ENCODE data around the gene GFY.
"Not testable (repeated sequence)": the region's sequence is repeated elsewhere in the genome, so short reads cannot be mapped to it uniquely, and the experiment has no call there.

GFY gene

GRCh38 chr19:49469828-49470614, 44.8 kb downstream of the GFY start:
- Histone ChIP-seq H3K36me3 (ENCODE audit: control insufficient read depth in 2 of 2, insufficient read depth in 2 of 2, low read length in 2 of 2) (no peaks in the 10 kb centered on the region), H3K4me1 (ENCODE audit: control insufficient read depth, insufficient read depth, low read length) (peaks cover 17% of the 10 kb centered on the region), H3K27me3 (ENCODE audit: control insufficient read depth in 1 of 2, insufficient read depth in 2 of 2, low read length in 2 of 2) (no peaks in the 10 kb centered on the region), H3K9ac (ENCODE audit: low read length in 2 of 2) (no peak overlapping the region), H3K9me3 (ENCODE audit: control insufficient read depth in 2 of 2, low read length in 2 of 2) (no peaks in the 10 kb centered on the region), H3K27ac (ENCODE audit: low read length) (no peak overlapping the region), H3K4me3 (ENCODE audit: low read length in 2 of 2) (no peak overlapping the region)

DNA sequence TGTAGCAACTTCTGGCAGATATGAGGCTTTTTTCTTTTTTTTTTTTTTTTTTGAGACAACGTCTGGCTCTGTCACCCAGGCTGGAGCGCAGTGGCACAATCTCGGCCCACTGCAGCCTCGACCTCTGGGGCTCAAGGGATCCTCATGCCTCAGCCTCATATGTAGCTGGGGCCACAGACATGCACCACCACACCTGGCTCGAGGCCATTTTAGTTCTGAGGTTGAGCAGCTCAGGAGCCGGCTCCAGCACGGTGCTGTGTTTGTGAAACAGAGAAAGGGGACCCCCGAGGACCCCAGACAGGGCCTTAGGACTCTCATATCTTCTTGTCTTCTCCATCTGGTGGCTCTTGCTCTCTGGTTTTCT, 45.4 kb downstream of the GFY start:
- no peak overlapping the region for H3K4me3 ChIP-seq (ENCODE audit: low read length in 2 of 2)
- H3K36me3 ChIP-seq (ENCODE audit: control insufficient read depth in 2 of 2, insufficient read depth in 2 of 2, low read length in 2 of 2) = no peaks in the 10 kb centered on the region
- H3K9ac ChIP-seq (ENCODE audit: low read length in 2 of 2) = no peak overlapping the region
- H3K9me3 ChIP-seq (ENCODE audit: control insufficient read depth in 2 of 2, low read length in 2 of 2) = no peaks in the 10 kb centered on the region
- no peaks in the 10 kb centered on the region for H3K27me3 ChIP-seq (ENCODE audit: control insufficient read depth in 1 of 2, insufficient read depth in 2 of 2, low read length in 2 of 2)
- no peak overlapping the region for H3K27ac ChIP-seq (ENCODE audit: low read length)
- peaks cover 17% of the 10 kb centered on the region for H3K4me1 ChIP-seq (ENCODE audit: control insufficient read depth, insufficient read depth, low read length)

DNA sequence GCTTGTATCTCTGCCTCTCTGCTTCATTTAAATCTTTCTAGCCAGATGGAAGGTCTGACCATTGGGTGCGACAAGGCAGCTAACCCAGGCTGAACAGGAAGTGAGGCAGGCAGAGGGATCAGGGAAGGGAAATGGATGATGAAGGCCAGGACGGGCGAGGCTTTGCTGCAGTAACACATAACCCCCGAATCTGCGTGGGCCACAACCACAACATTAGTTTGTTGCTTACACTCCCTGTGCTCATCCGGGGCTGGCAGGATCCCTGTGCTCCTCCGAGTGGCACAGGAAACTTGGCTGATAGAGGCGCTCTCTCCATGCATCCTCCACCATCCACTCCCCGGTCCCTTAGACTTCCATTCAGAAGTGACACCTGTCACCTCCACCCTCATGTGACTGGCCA, 47.7 kb downstream of the GFY start:
- no peaks in the 10 kb centered on the region for H3K36me3 ChIP-seq (ENCODE audit: control insufficient read depth in 2 of 2, insufficient read depth in 2 of 2, low read length in 2 of 2)
- H3K9ac ChIP-seq (ENCODE audit: low read length in 2 of 2) = no peak overlapping the region
- no peak overlapping the region for H3K27ac ChIP-seq (ENCODE audit: low read length)
- H3K4me1 ChIP-seq (ENCODE audit: control insufficient read depth, insufficient read depth, low read length) = peaks cover 26% of the 10 kb centered on the region
- no peak overlapping the region for H3K4me3 ChIP-seq (ENCODE audit: low read length in 2 of 2)
- no peaks in the 10 kb centered on the region for H3K9me3 ChIP-seq (ENCODE audit: control insufficient read depth in 2 of 2, low read length in 2 of 2)
- no peaks in the 10 kb centered on the region for H3K27me3 ChIP-seq (ENCODE audit: control insufficient read depth in 1 of 2, insufficient read depth in 2 of 2, low read length in 2 of 2)

- H3K4me1 ChIP-seq (ENCODE audit: control insufficient read depth, insufficient read depth, low read length) = peaks cover 28% of the 10 kb centered on the region
- not testable (repeated sequence) for H3K9me3 ChIP-seq (ENCODE audit: control insufficient read depth in 2 of 2, low read length in 2 of 2)
- H3K9ac ChIP-seq (ENCODE audit: low read length in 2 of 2) = peak overlapping the region; percentile 83 to 84
These were observed 48.3 kb downstream of the GFY start for GRCh38 chr19:49473501-49473867.

DNA sequence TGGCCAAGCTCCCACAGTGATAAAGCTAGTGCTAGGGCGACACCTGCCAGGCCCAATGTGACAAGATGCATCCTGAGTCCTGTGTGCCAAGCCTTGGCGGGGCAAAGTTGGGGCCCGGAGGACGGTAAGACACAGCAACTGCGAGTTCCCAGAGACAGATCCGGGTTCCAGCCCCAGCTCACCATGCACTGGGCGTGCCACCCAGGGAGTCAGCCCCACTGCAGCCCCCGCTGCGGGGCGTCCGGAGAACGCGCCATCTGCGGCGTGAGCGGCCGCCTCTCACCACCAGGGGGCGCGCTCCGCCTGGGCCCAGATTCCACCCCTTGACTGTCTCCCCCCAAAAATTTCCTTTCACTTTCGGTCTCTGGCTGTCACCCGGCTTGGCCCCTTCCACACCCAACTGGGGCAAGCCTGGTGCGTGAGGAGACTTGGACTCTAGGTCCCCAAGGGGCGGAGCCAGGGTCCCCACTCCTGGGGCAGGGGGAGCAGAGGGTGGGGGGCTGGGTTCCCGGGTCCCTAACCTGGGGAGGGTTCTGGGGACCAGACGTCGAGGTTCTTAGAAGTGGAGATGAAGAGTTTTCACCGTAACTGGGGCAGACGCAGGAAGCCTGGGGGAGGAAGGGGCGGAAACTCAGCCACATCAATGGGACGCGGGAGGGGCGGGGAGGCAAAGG, 48.8 kb downstream of the GFY start, which contains the start of gene FLT3LG:
TSS of gene FLT3LG (plus strand) at position 348 of the 674 bp plus-strand sequence. CDS start 425 bp downstream, outside the sequence.
- Histone ChIP-seq H3K9me3 (ENCODE audit: control insufficient read depth in 2 of 2, low read length in 2 of 2) (no peaks in the 10 kb centered on the region), H3K9ac (ENCODE audit: low read length in 2 of 2) (peak within 1 kb of the TSS; percentile 83 to 84), H3K4me1 (ENCODE audit: control insufficient read depth, insufficient read depth, low read length) (peaks cover 26% of the 10 kb centered on the region), H3K4me3 (ENCODE audit: low read length in 2 of 2) (peak within 1 kb of the TSS; percentile 78 to 81), H3K27me3 (ENCODE audit: control insufficient read depth in 1 of 2, insufficient read depth in 2 of 2, low read length in 2 of 2) (no peaks in the 10 kb centered on the region), H3K27ac (ENCODE audit: low read length) (peak within 1 kb of the TSS; percentile 71), H3K36me3 (ENCODE audit: control insufficient read depth in 2 of 2, insufficient read depth in 2 of 2, low read length in 2 of 2) (no peaks in the 10 kb centered on the region)

More at GRCh38 chr19:49473501-49473867, 48.3 kb downstream of the GFY start:
- not testable (repeated sequence) for H3K36me3 ChIP-seq (ENCODE audit: control insufficient read depth in 2 of 2, insufficient read depth in 2 of 2, low read length in 2 of 2); H3K27me3 ChIP-seq (ENCODE audit: control insufficient read depth in 1 of 2, insufficient read depth in 2 of 2, low read length in 2 of 2)
- Histone ChIP-seq H3K27ac (ENCODE audit: low read length) (peak overlapping the region; percentile 71), H3K4me3 (ENCODE audit: low read length in 2 of 2) (peak overlapping the region; percentile 78 to 81)

DNA sequence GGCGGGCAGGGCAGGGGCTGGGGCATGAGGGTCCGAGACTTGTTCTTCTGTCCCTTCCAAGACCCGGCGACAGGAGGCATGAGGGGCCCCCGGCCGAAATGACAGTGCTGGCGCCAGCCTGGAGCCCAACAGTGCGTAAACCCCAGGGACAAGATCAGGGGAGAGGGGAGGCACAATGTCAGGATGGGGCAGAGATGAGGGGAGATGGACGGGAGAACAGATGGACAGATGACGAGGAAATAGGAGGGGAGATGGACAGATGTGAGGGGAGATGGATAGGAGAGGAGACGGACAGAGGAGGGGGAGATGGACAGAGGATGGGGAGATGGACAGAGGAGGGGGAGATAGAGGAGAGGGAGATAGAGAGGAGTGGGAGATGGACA, 49.3 kb downstream of the GFY start:
- peak overlapping the region; percentile 78 to 81 for H3K4me3 ChIP-seq (ENCODE audit: low read length in 2 of 2)
- peaks cover 26% of the 10 kb centered on the region for H3K4me1 ChIP-seq (ENCODE audit: control insufficient read depth, insufficient read depth, low read length)
- peak overlapping the region; percentile 71 for H3K27ac ChIP-seq (ENCODE audit: low read length)
- no peaks in the 10 kb centered on the region for H3K9me3 ChIP-seq (ENCODE audit: control insufficient read depth in 2 of 2, low read length in 2 of 2)
- peak overlapping the region; percentile 83 to 84 for H3K9ac ChIP-seq (ENCODE audit: low read length in 2 of 2)
- H3K27me3 ChIP-seq (ENCODE audit: control insufficient read depth in 1 of 2, insufficient read depth in 2 of 2, low read length in 2 of 2) = no peaks in the 10 kb centered on the region
- no peaks in the 10 kb centered on the region for H3K36me3 ChIP-seq (ENCODE audit: control insufficient read depth in 2 of 2, insufficient read depth in 2 of 2, low read length in 2 of 2)

GRCh38 chr19:49475191-49475917, 50.2 kb downstream of the GFY start:
- H3K4me3 ChIP-seq (ENCODE audit: low read length in 2 of 2) = peak overlapping the region; percentile 78 to 81
- H3K4me1 ChIP-seq (ENCODE audit: control insufficient read depth, insufficient read depth, low read length) = peaks cover 24% of the 10 kb centered on the region
- no peaks in the 10 kb centered on the region for H3K27me3 ChIP-seq (ENCODE audit: control insufficient read depth in 1 of 2, insufficient read depth in 2 of 2, low read length in 2 of 2)
- peak overlapping the region; percentile 83 to 84 for H3K9ac ChIP-seq (ENCODE audit: low read length in 2 of 2)
- no peaks in the 10 kb centered on the region for H3K36me3 ChIP-seq (ENCODE audit: control insufficient read depth in 2 of 2, insufficient read depth in 2 of 2, low read length in 2 of 2)
- no peaks in the 10 kb centered on the region for H3K9me3 ChIP-seq (ENCODE audit: control insufficient read depth in 2 of 2, low read length in 2 of 2)
- H3K27ac ChIP-seq (ENCODE audit: low read length) = peak overlapping the region; percentile 71

GRCh38 chr19:49475995-49476880, 51.0 kb downstream of the GFY start:
- H3K4me3 ChIP-seq (ENCODE audit: low read length in 2 of 2) = no peak overlapping the region
- H3K36me3 ChIP-seq (ENCODE audit: control insufficient read depth in 2 of 2, insufficient read depth in 2 of 2, low read length in 2 of 2) = no peaks in the 10 kb centered on the region
- H3K27me3 ChIP-seq (ENCODE audit: control insufficient read depth in 1 of 2, insufficient read depth in 2 of 2, low read length in 2 of 2) = no peaks in the 10 kb centered on the region
- no peaks in the 10 kb centered on the region for H3K9me3 ChIP-seq (ENCODE audit: control insufficient read depth in 2 of 2, low read length in 2 of 2)
- peaks cover 24% of the 10 kb centered on the region for H3K4me1 ChIP-seq (ENCODE audit: control insufficient read depth, insufficient read depth, low read length)
- no peak overlapping the region for H3K27ac ChIP-seq (ENCODE audit: low read length)
- H3K9ac ChIP-seq (ENCODE audit: low read length in 2 of 2) = no peak overlapping the region
